Lower lobe of right lung (tissue), 2 donors: ENCODE results near the gene OR10H4. TPM values are rescaled to one million over a fixed set of nuclear protein-coding genes. Genes with fewer than 3 reads are reported as not detected.
"Not testable (repeated sequence)": the region's sequence is repeated elsewhere in the genome, so short reads cannot be mapped to it uniquely, and the experiment has no call there.

Experiments used
- ATAC-seq, 2 donors: fragments of 200-7000 bp; cut with Tn5 transposase; one replicate each; pipeline ENCODE4 v1.9.1; 2020 to 2022; ENCODE audit warnings: mild to moderate bottlenecking in 2 of 2, moderate library complexity in 2 of 2
- DNase-seq: peaks from one replicate; pipeline ENCODE4 v3.0.0-alpha.2; 2020
- H3K27ac ChIP-seq: fragments of 200-600 bp; one replicate; pipeline ENCODE4 v1.8.0; 2022
- H3K27me3 ChIP-seq: fragments of 200-600 bp; one replicate; pipeline ENCODE4 v1.8.0; 2022; ENCODE audit warnings: low read depth
- H3K36me3 ChIP-seq: fragments of 200-600 bp; one replicate; pipeline ENCODE4 v1.8.0; 2022; ENCODE audit warnings: mild to moderate bottlenecking
- H3K4me1 ChIP-seq: fragments of 200-600 bp; one replicate; pipeline ENCODE4 v1.8.0; 2022
- H3K4me3 ChIP-seq: fragments of 200-600 bp; one replicate; pipeline ENCODE4 v1.8.0; 2022; ENCODE audit warnings: mild to moderate bottlenecking
- H3K9me3 ChIP-seq: fragments of 200-600 bp; one replicate; pipeline ENCODE4 v1.8.0; 2022
- intact Hi-C: fragments of 100-400 bp; cut with DNase I; formaldehyde crosslinking; loops from one replicate; pipeline ENCODE4 v1.11.0; 2022
- total RNA-seq: library from RNA; stranded (reverse); fragmentation: NEBNext Ultra II Directional; extraction: Animal tissue kit (Norgen Biotek cat#: 25700); gene quantifications from one replicate; pipeline ENCODE4 v1.2.1, GENCODE V29; 2021
- TF ChIP-seq, protein P1 (sequence below): fragments of 200-600 bp; IDR thresholded peaks from one replicate; pipeline ENCODE4 v1.8.0; 2022; ENCODE audit warnings: antibody characterized with exemption, mild to moderate bottlenecking
- donor health status: DM: no; HTN: yes; CAD: no; lungs with severe emphysema.

Gene OR10H4
- total RNA-seq, 1 donor from 2014 or later, result not detected

- Histone ChIP-seq H3K27ac (no peak overlapping the region), H3K9me3 (no peaks in the 10 kb centered on the region), H3K27me3 (peaks cover 23% of the 10 kb centered on the region), H3K4me1 (no peaks in the 10 kb centered on the region), H3K4me3 (no peak overlapping the region), H3K36me3 (no peaks in the 10 kb centered on the region)
- TF ChIP-seq, protein P1, sequence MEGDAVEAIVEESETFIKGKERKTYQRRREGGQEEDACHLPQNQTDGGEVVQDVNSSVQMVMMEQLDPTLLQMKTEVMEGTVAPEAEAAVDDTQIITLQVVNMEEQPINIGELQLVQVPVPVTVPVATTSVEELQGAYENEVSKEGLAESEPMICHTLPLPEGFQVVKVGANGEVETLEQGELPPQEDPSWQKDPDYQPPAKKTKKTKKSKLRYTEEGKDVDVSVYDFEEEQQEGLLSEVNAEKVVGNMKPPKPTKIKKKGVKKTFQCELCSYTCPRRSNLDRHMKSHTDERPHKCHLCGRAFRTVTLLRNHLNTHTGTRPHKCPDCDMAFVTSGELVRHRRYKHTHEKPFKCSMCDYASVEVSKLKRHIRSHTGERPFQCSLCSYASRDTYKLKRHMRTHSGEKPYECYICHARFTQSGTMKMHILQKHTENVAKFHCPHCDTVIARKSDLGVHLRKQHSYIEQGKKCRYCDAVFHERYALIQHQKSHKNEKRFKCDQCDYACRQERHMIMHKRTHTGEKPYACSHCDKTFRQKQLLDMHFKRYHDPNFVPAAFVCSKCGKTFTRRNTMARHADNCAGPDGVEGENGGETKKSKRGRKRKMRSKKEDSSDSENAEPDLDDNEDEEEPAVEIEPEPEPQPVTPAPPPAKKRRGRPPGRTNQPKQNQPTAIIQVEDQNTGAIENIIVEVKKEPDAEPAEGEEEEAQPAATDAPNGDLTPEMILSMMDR, result no peak
- no peak for DNase-seq
- intact Hi-C loops, result no loop called here
- no peak for ATAC-seq
Measured at GRCh38 chr19:15976836-15977689, 28.3 kb downstream of the OR10H4 start.

DNA sequence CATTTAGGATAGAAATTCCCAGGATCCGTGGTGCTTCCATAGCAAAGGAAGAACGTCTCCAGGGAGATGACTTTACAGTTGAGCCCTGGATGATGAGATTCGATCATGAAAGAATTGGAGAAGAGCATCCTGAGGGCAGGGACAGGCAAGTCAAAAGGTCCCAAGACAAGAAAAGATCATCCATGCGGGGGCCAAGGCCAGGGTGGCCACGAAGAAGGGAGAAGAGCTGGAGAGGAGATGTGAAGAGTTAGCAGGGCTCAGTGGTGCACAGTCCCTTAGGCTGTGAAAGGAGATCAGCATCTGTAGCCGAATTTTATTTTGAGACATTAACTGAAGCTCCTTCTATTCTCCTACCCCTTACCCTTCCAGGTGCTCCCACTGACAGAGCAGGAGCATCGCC lies 28.9 kb downstream of the OR10H4 start:
- no peaks in the 10 kb centered on the region for H3K36me3 ChIP-seq
- H3K27me3 ChIP-seq, result peaks cover 23% of the 10 kb centered on the region
- H3K9me3 ChIP-seq, result peaks cover 5% of the 10 kb centered on the region
- TF ChIP-seq, protein P1, result no peak
- intact Hi-C loops, result no loop called here
- H3K4me1 ChIP-seq, result no peaks in the 10 kb centered on the region
- ATAC-seq (no peak), DNase-seq (no peak)
- H3K4me3 ChIP-seq, result no peak overlapping the region
- no peak overlapping the region for H3K27ac ChIP-seq

DNA sequence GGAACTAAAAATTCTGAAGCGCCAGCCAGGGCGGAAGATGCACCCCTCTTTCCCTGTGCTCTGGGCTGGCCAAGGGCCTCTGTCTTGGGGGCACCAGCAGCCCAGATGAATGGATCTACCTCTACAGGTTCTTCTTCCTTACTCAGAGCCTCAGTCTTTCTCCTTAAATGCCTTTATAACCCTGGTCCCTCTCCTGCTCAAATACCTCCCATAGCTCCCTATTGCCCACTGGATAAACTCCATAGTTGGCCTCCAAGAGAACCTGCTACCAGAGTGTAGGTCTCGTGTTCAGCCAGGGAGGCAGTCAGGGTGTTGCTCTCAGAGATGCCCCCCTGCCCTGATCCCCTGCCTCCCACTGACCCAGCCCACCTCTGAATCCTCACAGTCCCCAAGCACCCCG lies 30.5 kb downstream of the OR10H4 start:
- no peak for ATAC-seq
- H3K9me3 ChIP-seq, result peaks cover 10% of the 10 kb centered on the region
- intact Hi-C loops, result no loop called here
- TF ChIP-seq, protein P1, result no peak
- DNase-seq, result no peak
- H3K4me1 ChIP-seq, result no peaks in the 10 kb centered on the region
- H3K27me3 ChIP-seq, result peaks cover 26% of the 10 kb centered on the region
- H3K27ac ChIP-seq, result no peak overlapping the region
- no peaks in the 10 kb centered on the region for H3K36me3 ChIP-seq
- no peak overlapping the region for H3K4me3 ChIP-seq

DNA sequence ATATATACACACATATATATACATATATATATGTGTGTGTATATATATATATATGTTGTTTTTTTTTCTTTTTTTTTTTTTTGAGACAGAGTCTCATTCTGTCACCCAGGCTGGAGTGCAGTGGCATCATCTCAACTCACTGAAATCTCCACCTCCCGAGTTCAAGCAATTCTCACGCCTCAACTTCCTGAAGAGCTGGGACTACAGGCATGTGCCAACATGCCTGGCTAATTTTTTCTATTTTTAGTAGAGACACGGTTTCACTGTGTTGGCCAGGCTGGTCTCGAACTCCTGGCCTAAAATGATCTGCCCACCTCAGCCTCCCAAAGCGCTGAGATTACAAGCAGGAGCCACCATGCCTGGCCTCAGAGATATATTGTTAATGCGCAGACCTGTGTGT lies 37.0 kb downstream of the OR10H4 start:
- not testable (repeated sequence) for DNase-seq, ATAC-seq

DNA sequence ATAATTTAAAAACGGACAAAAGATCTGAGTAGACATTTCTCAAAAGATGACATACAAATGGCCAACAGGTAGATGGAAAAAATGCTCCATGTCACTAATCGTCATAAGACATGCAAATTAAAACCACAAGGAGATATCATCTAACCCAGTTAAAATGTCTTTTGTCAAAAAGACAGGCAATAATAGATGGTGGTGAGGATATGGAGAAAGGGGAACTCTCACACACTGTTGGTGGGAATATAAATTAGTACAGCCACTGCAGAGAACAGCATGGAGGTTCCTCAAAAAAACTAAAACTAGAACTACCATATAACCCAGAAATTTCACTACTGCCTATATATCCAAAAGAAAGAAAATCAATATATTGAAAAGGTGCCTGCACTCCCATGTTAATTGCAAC lies 37.9 kb downstream of the OR10H4 start:
- intact Hi-C loops, result no loop called here
- no peaks in the 10 kb centered on the region for H3K4me1 ChIP-seq
- DNase-seq (no peak), ATAC-seq (no peak)
- H3K9me3 ChIP-seq, result peaks cover 10% of the 10 kb centered on the region
- peaks cover 5% of the 10 kb centered on the region for H3K27me3 ChIP-seq
- TF ChIP-seq, protein P1, result no peak
- H3K4me3 ChIP-seq, result no peak overlapping the region
- no peak overlapping the region for H3K27ac ChIP-seq
- H3K36me3 ChIP-seq, result no peaks in the 10 kb centered on the region

More for the DNA sequence above, 37.0 kb downstream of the OR10H4 start:
- H3K4me1 ChIP-seq, H3K4me3 ChIP-seq, H3K27me3 ChIP-seq, intact Hi-C loops, H3K36me3 ChIP-seq, H3K27ac ChIP-seq, H3K9me3 ChIP-seq: not testable (repeated sequence)

- H3K27ac ChIP-seq, result no peak overlapping the region
- no peak overlapping the region for H3K4me3 ChIP-seq
- H3K9me3 ChIP-seq, result no peaks in the 10 kb centered on the region
- no peaks in the 10 kb centered on the region for H3K27me3 ChIP-seq
- no peak for DNase-seq
- TF ChIP-seq, protein P1, result no peak
- no peaks in the 10 kb centered on the region for H3K4me1 ChIP-seq
- no peaks in the 10 kb centered on the region for H3K36me3 ChIP-seq
- ATAC-seq, result no peak
- intact Hi-C loops, result no loop called here
Measured at GRCh38 chr19:15989889-15990288, 41.1 kb downstream of the OR10H4 start.
